H1 (cell line): ENCODE data around the gene TENT4B. TPM values are rescaled to one million over a fixed set of nuclear protein-coding genes. Genes with fewer than 3 reads are reported as not detected.

Source experiments
- ATF2 ChIP-seq: IDR thresholded peaks from 2 replicates; pipeline ENCODE4 v1.6.1; 2012; ENCODE audit warnings: low read length, inconsistent platforms
- BRCA1 ChIP-seq: IDR thresholded peaks from 2 replicates; pipeline ENCODE4 v1.6.1; 2012; ENCODE audit warnings: low read depth, low read length, improper control_type of control experiment
- CBX8 ChIP-seq: fragments of 300-800, 300-1000 bp; sonication (generic); IDR thresholded peaks from 2 replicates; pipeline ENCODE4 v1.7.1; 2016; ENCODE audit warnings: low read depth, low read length, borderline replicate concordance
- CHD2 ChIP-seq: IDR thresholded peaks from 2 replicates; pipeline ENCODE4 v1.6.1; 2012; ENCODE audit warnings: low read length, improper control_type of control experiment
- CTBP2 ChIP-seq: IDR thresholded peaks from 2 replicates; pipeline ENCODE4 v1.7.0; 2011; ENCODE audit warnings: borderline replicate concordance, mild to moderate bottlenecking, moderate library complexity, mixed read lengths, low read length; ENCODE audit not compliant: insufficient read depth, insufficient read length
- EGR1 ChIP-seq: IDR thresholded peaks from 2 replicates; pipeline ENCODE4 v1.6.1; 2011; ENCODE audit warnings: low read depth, low read length, borderline replicate concordance
- EZH2 ChIP-seq: fragments of 200-600 bp; sonication (generic); IDR thresholded peaks from 2 replicates; pipeline ENCODE4 v1.7.1; 2012; ENCODE audit warnings: low read depth, mild to moderate bottlenecking, moderate library complexity, low read length, inconsistent platforms; ENCODE audit not compliant: severe bottlenecking
- GABPA ChIP-seq: IDR thresholded peaks from 2 replicates; pipeline ENCODE4 v1.6.1; 2011; ENCODE audit warnings: mild to moderate bottlenecking, low read length, moderate library complexity, borderline replicate concordance; ENCODE audit not compliant: insufficient read depth
- HDAC6 ChIP-seq: IDR thresholded peaks from one replicate; pipeline ENCODE4 v1.7.1; 2012; ENCODE audit warnings: low read depth, mild to moderate bottlenecking, inconsistent platforms, low read length, moderate library complexity
- JUN ChIP-seq: IDR thresholded peaks from 2 replicates; pipeline ENCODE4 v1.6.1; 2011; ENCODE audit warnings: low read depth, mild to moderate bottlenecking, improper control_type of control experiment, low read length
- KDM1A ChIP-seq: fragments of 200-600, 300-600 bp; sonication (generic); IDR thresholded peaks from 2 replicates; pipeline ENCODE4 v1.7.1; 2016; ENCODE audit warnings: mild to moderate bottlenecking, low read length, borderline replicate concordance
- KDM5A ChIP-seq: fragments of 200-600 bp; IDR thresholded peaks from 2 replicates; pipeline ENCODE4 v1.7.1; 2012; ENCODE audit warnings: mild to moderate bottlenecking, low read length, inconsistent platforms, mixed read lengths
- MAX ChIP-seq: IDR thresholded peaks from 2 replicates; pipeline ENCODE4 v1.6.1; 2012; ENCODE audit warnings: inconsistent platforms
- PHF8 ChIP-seq: fragments of 200-600 bp; sonication (generic); conservative IDR thresholded peaks from 2 replicates; pipeline ENCODE4 v1.7.1; 2012; ENCODE audit warnings: low read depth, mild to moderate bottlenecking, inconsistent platforms, low read length, moderate library complexity
- POLR2A ChIP-seq, 2 experiments: IDR thresholded peaks; 1 replicate in 1 of 2; 2 replicates in 1 of 2; pipeline ENCODE4 v1.6.1; 2011; ENCODE audit warnings: low read depth in 2 of 2, low read length in 2 of 2, mild to moderate bottlenecking in 2 of 2; ENCODE audit errors: control extremely low read depth in 1 of 2
- RAD21 ChIP-seq, 2 experiments: IDR thresholded peaks in 1 of 2; conservative IDR thresholded peaks in 1 of 2; 2 replicates each; pipeline ENCODE4 v1.6.1; 2011; ENCODE audit warnings: low read depth in 2 of 2, low read length in 2 of 2, improper control_type of control experiment in 1 of 2, inconsistent platforms in 1 of 2, mild to moderate bottlenecking in 1 of 2, moderate library complexity in 1 of 2
- SAP30 ChIP-seq: fragments of 300-600 bp; sonication (generic); IDR thresholded peaks from 2 replicates; pipeline ENCODE4 v1.7.1; 2012; ENCODE audit warnings: low read length, moderate library complexity, mild to moderate bottlenecking, inconsistent platforms; ENCODE audit not compliant: insufficient read depth, insufficient replicate concordance
- SP1 ChIP-seq: IDR thresholded peaks from 2 replicates; pipeline ENCODE4 v1.6.1; 2011; ENCODE audit warnings: low read depth, low read length
- SP4 ChIP-seq: IDR thresholded peaks from 2 replicates; pipeline ENCODE4 v1.6.1; 2012; ENCODE audit warnings: low read length, inconsistent platforms
- SUZ12 ChIP-seq: fragments of 200-600 bp; sonication (generic); IDR thresholded peaks from 2 replicates; pipeline ENCODE4 v1.6.1; 2012; ENCODE audit warnings: mild to moderate bottlenecking, inconsistent platforms, low read length, moderate library complexity, mixed read lengths
- TAF1 ChIP-seq: IDR thresholded peaks from 2 replicates; pipeline ENCODE4 v1.6.1; 2011; ENCODE audit warnings: mild to moderate bottlenecking, low read depth, low read length
- TCF12 ChIP-seq: IDR thresholded peaks from 2 replicates; pipeline ENCODE4 v1.6.1; 2011; ENCODE audit warnings: low read depth, mild to moderate bottlenecking, low read length
- TEAD4 ChIP-seq: IDR thresholded peaks from 2 replicates; pipeline ENCODE4 v1.6.1; 2012; ENCODE audit warnings: low read depth, low read length, inconsistent platforms, mixed read lengths
- polyA plus RNA-seq, 7 experiments: library from polyadenylated mRNA; depleted of rRNA in 3 of 7; stranded (reverse) in 5 of 7; unstranded in 2 of 7; fragments of >200 nt in 5 of 7; fragments of 200-250 nt in 2 of 7; gene quantifications; 1 replicate in 5 of 7; 2 replicates in 1 of 7; 4 replicates in 1 of 7; pipeline versions ENCODE4 v1.2.1 to v1.2.3, GENCODE V29; 2011 to 2013; ENCODE audit warnings: missing spikeins in 2 of 7, mixed read lengths in 2 of 7
- total RNA-seq: library from RNA; stranded (reverse); fragmentation: NEBNext Ultra II Directional; extraction: Animal tissue kit (Norgen Biotek cat#: 25700); gene quantifications from 2 replicates; pipeline ENCODE4 v1.2.1, GENCODE V29; 2021

Gene TENT4B
- total and polyA plus RNA-seq, 2 of the 8 experiments (the other 6 are each of a cell fraction or from before 2014, with no cell fraction given), result 4.2 to 15.7 TPM

- TF ChIP-seq EGR1 (no peak), SP4 (no peak), SP1 (no peak), MAX (peak; percentile 54; the same call in 1 of the 2 replicates), SAP30 (no peak), CBX8 (no peak), SUZ12 (no peak), KDM1A (no peak), RAD21 (IDR thresholded peaks at IDR 0.05 in 1 of 2, conservative IDR thresholded peaks at IDR 0.05 in 1 of 2; ENCODE audit: low read depth in 2 of 2, low read length in 2 of 2) (no peak), ATF2 (no peak), KDM5A (no peak), JUN (no peak), EZH2 (no peak), GABPA (no peak), CHD2 (no peak), BRCA1 (no peak), CTBP2 (no peak), TCF12 (no peak), TAF1 (peak; percentile 73), TEAD4 (no peak), HDAC6 (no peak), POLR2A (IDR thresholded peaks at IDR 0.05; ENCODE audit: control extremely low read depth in 1 of 2, low read depth in 2 of 2, low read length in 2 of 2) (peak; percentile 91 to 96), PHF8 (peak; percentile 100)
Observed at GRCh38 chr16:50152807-50153595, at the start of gene TENT4B (continued).
